Measurements from ENCODE around the gene YPEL4. TPM values are rescaled to one million over a fixed set of nuclear protein-coding genes. Genes with fewer than 3 reads are reported as not detected.
A peak's percentile ranks its signal among the peaks of the same experiment; 100 is the strongest.

YPEL4 gene
- total and polyA plus RNA-seq, 7 donors: 1.2 to 4.4 (median 2.5) TPM

GRCh38 chr11:57646194-57646798, 3.4 kb downstream of the YPEL4 start:
- WGBS, 2 donors: 38 to 59% methylated on average over 10 of the region's 10 CpGs
- Histone ChIP-seq H3K36me3 (no peaks in the 10 kb centered on the region), H3K27ac (peak overlapping the region in 1 of 4 donors; percentile 56), H3K9me3 (no peaks in the 10 kb centered on the region), H3K4me1 (peaks cover 0 to 60% (median 57%) of the 10 kb centered on the region in 4 donors), H3K4me3 (no peak overlapping the region), H3K27me3 (peaks cover 32 to 60% (median 44%) of the 10 kb centered on the region in 3 donors)
- peak; percentile 70 for DNase-seq
- no peak for TF ChIP-seq CTCF (IDR thresholded peaks at IDR 0.05)
- no peak for TF ChIP-seq EP300 (IDR thresholded peaks at IDR 0.05)
- no peak for TF ChIP-seq POLR2AphosphoS5 (IDR thresholded peaks at IDR 0.05)
- no peak for TF ChIP-seq POLR2A (IDR thresholded peaks at IDR 0.05)
- intact Hi-C loops (cut with DNase I): no loop called here

- Histone ChIP-seq H3K27ac (peak overlapping the region in 3 of 4 donors; percentile 1 to 56 (median 26)), H3K4me1 (peaks cover 0 to 66% (median 63%) of the 10 kb centered on the region in 4 donors), H3K27me3 (peaks cover 32 to 54% (median 39%) of the 10 kb centered on the region in 3 donors), H3K9me3 (no peaks in the 10 kb centered on the region), H3K4me3 (no peak overlapping the region), H3K36me3 (no peaks in the 10 kb centered on the region)
- TF ChIP-seq POLR2A (IDR thresholded peaks at IDR 0.05) (no peak), POLR2AphosphoS5 (IDR thresholded peaks at IDR 0.05) (no peak), EP300 (IDR thresholded peaks at IDR 0.05) (no peak), CTCF (IDR thresholded peaks at IDR 0.05) (no peak)
- WGBS, 2 donors: 22 to 29% methylated on average over 5 of the region's 5 CpGs
- intact Hi-C loops (cut with DNase I): no loop called here
- DNase-seq: no peak
Measured at GRCh38 chr11:57645689-57646085, 4.0 kb downstream of the YPEL4 start.

- H3K4me1 ChIP-seq: peaks cover 0 to 67% (median 66%) of the 10 kb centered on the region in 4 donors
- 8 to 14% methylated on average over 17 of the region's 17 CpGs for WGBS, 2 donors
- peak; percentile 91 for DNase-seq
Measured at GRCh38 chr11:57644748-57645688, 4.7 kb downstream of the YPEL4 start.

GRCh38 chr11:57643802-57644201, 5.9 kb downstream of the YPEL4 start:
- Histone ChIP-seq H3K27ac (no peak overlapping the region), H3K9me3 (no peaks in the 10 kb centered on the region), H3K4me1 (peaks cover 0 to 67% (median 66%) of the 10 kb centered on the region in 4 donors), H3K4me3 (no peak overlapping the region), H3K36me3 (no peaks in the 10 kb centered on the region), H3K27me3 (peaks cover 24 to 35% (median 28%) of the 10 kb centered on the region in 3 donors)
- no peak for DNase-seq
- WGBS, 2 donors: 71 to 78% methylated on average over 3 of the region's 3 CpGs
- TF ChIP-seq POLR2AphosphoS5 (IDR thresholded peaks at IDR 0.05) (no peak), CTCF (IDR thresholded peaks at IDR 0.05) (no peak), EP300 (IDR thresholded peaks at IDR 0.05) (no peak), POLR2A (IDR thresholded peaks at IDR 0.05) (no peak)
- intact Hi-C loops (cut with DNase I): no loop called here

More at GRCh38 chr11:57644748-57645688, 4.7 kb downstream of the YPEL4 start:
- H3K9me3 ChIP-seq: no peaks in the 10 kb centered on the region
- H3K36me3 ChIP-seq: no peaks in the 10 kb centered on the region
- intact Hi-C loops (cut with DNase I): no loop called here
- TF ChIP-seq POLR2AphosphoS5 (IDR thresholded peaks at IDR 0.05) (no peak), CTCF (IDR thresholded peaks at IDR 0.05) (peak; percentile 75 to 94 (median 80))
- no peak overlapping the region for H3K4me3 ChIP-seq
- H3K27me3 ChIP-seq: peaks cover 32 to 47% (median 33%) of the 10 kb centered on the region in 3 donors
- peak overlapping the region; percentile 8 to 56 (median 35) for H3K27ac ChIP-seq

Data from sigmoid colon (tissue), 7 donors.